ENCODE measurements around the gene PDLIM7. TPM values are rescaled to one million over a fixed set of nuclear protein-coding genes. Genes with fewer than 3 reads are reported as not detected.

Gene PDLIM7
- total RNA-seq, 2 experiments from 2014 or later: 38.8 to 58.0 TPM

DNA sequence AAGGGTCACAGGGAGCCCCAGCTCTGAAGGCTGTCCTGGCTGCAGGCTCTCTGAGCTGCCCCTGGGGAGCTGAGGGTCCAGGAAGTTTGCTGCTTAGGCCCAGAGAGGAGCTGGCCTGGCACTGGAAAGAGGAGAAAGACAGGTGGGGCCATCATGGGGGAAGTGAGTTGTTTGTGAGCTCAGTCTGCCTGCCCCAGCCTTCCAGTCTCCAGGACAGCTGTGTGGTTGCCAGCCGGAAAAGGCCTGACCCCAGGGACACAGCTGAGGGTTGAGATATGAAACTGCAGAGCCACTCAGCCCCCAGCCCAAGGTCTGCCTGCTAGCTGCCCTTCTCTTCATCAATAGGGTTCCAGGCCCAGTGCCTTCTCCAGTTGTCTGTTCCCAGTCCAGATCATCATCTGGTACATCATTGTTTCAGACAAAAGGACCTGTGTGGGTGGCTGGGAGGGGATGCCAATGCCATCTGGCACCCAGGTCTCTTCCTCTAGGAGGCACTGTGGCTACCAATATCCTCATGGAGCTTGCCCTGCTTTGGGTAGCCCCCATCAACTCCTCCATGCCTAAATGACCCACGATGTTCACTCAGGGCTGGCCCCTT, 23.6 kb upstream of the PDLIM7 start:
- TF ChIP-seq EZH2phosphoT487 (IDR thresholded peaks at IDR 0.05; ENCODE audit: borderline replicate concordance, low read depth, low read length) (no peak), CTCF (conservative IDR thresholded peaks at IDR 0.05; ENCODE audit: low read length) (peak; percentile 57)
- Histone ChIP-seq H3K4me3 (ENCODE audit: low read depth, low read length, poor library complexity, severe bottlenecking) (peak overlapping the region; percentile 4), H3K79me2 (ENCODE audit: insufficient read depth, low read depth, low read length) (peaks cover 24% of the 10 kb centered on the region), H3K9me2 (ENCODE audit: insufficient read depth, low read length) (no peaks in the 10 kb centered on the region), H2AFZ (ENCODE audit: low read length) (no peak overlapping the region), H3K4me2 (ENCODE audit: low read length) (peak overlapping the region; percentile 60), H3K4me1 (ENCODE audit: insufficient read depth, low read length, poor library complexity, severe bottlenecking) (peaks cover 30% of the 10 kb centered on the region), H3K36me3 (ENCODE audit: insufficient read depth, low read length) (peaks cover 69% of the 10 kb centered on the region), H4K20me1 (ENCODE audit: insufficient read depth, low read length) (no peaks in the 10 kb centered on the region), H3K27ac (ENCODE audit: low read depth, low read length, poor library complexity, severe bottlenecking) (peak overlapping the region; percentile 55), H3K9me3 (ENCODE audit: low read length) (no peaks in the 10 kb centered on the region)
- no TSS peak for BruUV-seq (replicated peaks)
- POLR2A ChIA-PET: interaction anchor here (0.7 to 1.7 kb wide), 4 partner anchors 11 to 26 kb away, joined by 3 to 4 read pairs (median 4); partner anchors contain the start of gene DOK3
- intact Hi-C loops (cut with micrococcal nuclease; ENCODE audit: unreplicated experiment): no loop called here
- CTCF ChIA-PET (ENCODE audit: unreplicated experiment): interaction anchor here (0.6 to 1.0 kb wide), 2 partner anchors 11 to 118 kb away, joined by 3 to 4 read pairs; partner anchors contain the start of gene DOK3
- DNase-seq (ENCODE audit: low spot score): peak; percentile 56

DNA sequence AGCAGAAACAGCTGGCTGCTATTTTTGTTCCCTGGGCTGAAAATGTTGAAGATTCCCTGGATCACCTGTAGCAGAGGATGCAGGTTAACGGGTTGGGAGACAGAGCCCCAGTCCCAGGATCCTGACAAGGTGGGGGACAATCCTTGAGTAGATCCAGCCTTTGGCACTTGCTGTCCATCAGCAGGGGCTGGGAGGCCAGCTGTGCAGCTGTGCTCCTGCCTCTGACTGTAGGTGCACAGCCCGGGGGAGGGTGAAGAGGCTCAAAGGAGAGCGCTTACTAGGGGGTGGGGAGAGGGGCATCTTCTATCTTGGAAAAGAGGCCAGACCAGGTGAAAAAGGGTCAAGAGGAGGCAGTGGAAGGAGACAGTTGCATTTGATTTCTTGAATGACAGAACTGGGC, 22.9 kb upstream of the PDLIM7 start:
- Histone ChIP-seq H3K9me2 (ENCODE audit: insufficient read depth, low read length) (no peaks in the 10 kb centered on the region), H3K4me3 (ENCODE audit: low read depth, low read length, poor library complexity, severe bottlenecking) (no peak overlapping the region), H3K27ac (ENCODE audit: low read depth, low read length, poor library complexity, severe bottlenecking) (peak overlapping the region; percentile 55), H3K4me2 (ENCODE audit: low read length) (peak overlapping the region; percentile 60), H2AFZ (ENCODE audit: low read length) (no peak overlapping the region), H4K20me1 (ENCODE audit: insufficient read depth, low read length) (no peaks in the 10 kb centered on the region), H3K79me2 (ENCODE audit: insufficient read depth, low read depth, low read length) (peaks cover 31% of the 10 kb centered on the region), H3K36me3 (ENCODE audit: insufficient read depth, low read length) (peaks cover 69% of the 10 kb centered on the region), H3K4me1 (ENCODE audit: insufficient read depth, low read length, poor library complexity, severe bottlenecking) (peaks cover 38% of the 10 kb centered on the region), H3K9me3 (ENCODE audit: low read length) (no peaks in the 10 kb centered on the region)
- intact Hi-C loops (cut with micrococcal nuclease; ENCODE audit: unreplicated experiment): no loop called here
- DNase-seq (ENCODE audit: low spot score): no peak
- no peak for TF ChIP-seq EZH2phosphoT487 (IDR thresholded peaks at IDR 0.05; ENCODE audit: borderline replicate concordance, low read depth, low read length)
- TF ChIP-seq CTCF (conservative IDR thresholded peaks at IDR 0.05; ENCODE audit: low read length): no peak
- BruUV-seq (replicated peaks): no TSS peak
- CTCF ChIA-PET (ENCODE audit: unreplicated experiment): interaction anchor here (0.6 kb wide), 1 partner anchor 118 kb away, joined by 3 read pairs; no protein-coding TSS in a partner anchor
- POLR2A ChIA-PET: interaction anchor here (0.7 to 1.5 kb wide), 3 partner anchors 11 to 26 kb away, joined by 3 to 4 read pairs (median 3); partner anchors contain the start of gene DOK3

Data from OCI-LY7 (cell line).